HepG2 (cell line): ENCODE measurements around the gene FAM47B.

Experiments
- CHD2 ChIP-seq: IDR thresholded peaks from 2 replicates; pipeline ENCODE4 v1.6.1; 2011; ENCODE audit warnings: low read depth, low read length, improper control_type of control experiment
- KDM4B ChIP-seq: sonication (generic); formaldehyde crosslinking; IDR thresholded peaks from 2 replicates; pipeline ENCODE4 v1.4.0; 2020; ENCODE audit warnings: missing genetic modification reagents
- KDM5B ChIP-seq: sonication (generic); formaldehyde crosslinking; IDR thresholded peaks from 2 replicates; pipeline ENCODE4 v1.4.0; 2020; ENCODE audit warnings: missing genetic modification reagents, mild to moderate bottlenecking, borderline replicate concordance
- POLR2A ChIP-seq, 2 experiments: IDR thresholded peaks; 2 replicates each; pipeline ENCODE4 v1.6.1; 2011; ENCODE audit warnings: low read depth in 2 of 2, low read length in 2 of 2, mild to moderate bottlenecking in 1 of 2, moderate library complexity in 1 of 2; ENCODE audit not compliant: insufficient read depth in 1 of 2
- TBP ChIP-seq: sonication (generic); formaldehyde crosslinking; IDR thresholded peaks from 2 replicates; pipeline ENCODE4 v1.5.0; 2020; ENCODE audit warnings: missing genetic modification reagents
- ZBTB1 ChIP-seq: sonication (generic); formaldehyde crosslinking; IDR thresholded peaks from 2 replicates; pipeline ENCODE4 v1.4.0; 2020; ENCODE audit warnings: missing genetic modification reagents, borderline replicate concordance

- TF ChIP-seq KDM4B (CRISPR knock-in tag): no peak
- TF ChIP-seq TBP: no peak
- no peak for TF ChIP-seq CHD2
- no peak for TF ChIP-seq POLR2A (IDR thresholded peaks at IDR 0.05; ENCODE audit: insufficient read depth in 1 of 2, low read depth in 2 of 2, low read length in 2 of 2)
- no peak for TF ChIP-seq KDM5B
- TF ChIP-seq ZBTB1 (CRISPR knock-in tag): no peak
Observed at GRCh38 chrX:34961662-34962061, 19.1 kb downstream of the FAM47B start.
